ENCODE data around the gene THY1. TPM values are rescaled to one million over a fixed set of nuclear protein-coding genes. Genes with fewer than 3 reads are reported as not detected.

THY1 gene
- polyA plus RNA-seq, 1 experiment: 1,905 TPM

GRCh38 chr11:119377112-119377901 lies 45.7 kb downstream of the THY1 start:
- DNase-seq (ENCODE audit: low read depth): no peak
- CTCF ChIA-PET: interaction anchor here (1.0 to 21.4 kb wide), 8 partner anchors 12 to 103 kb away, joined by 4 to 349 read pairs (median 45); partner anchors contain the start of genes C1QTNF5 and THY1
- no peak overlapping the region for H3K4me3 ChIP-seq (ENCODE audit: low read depth, low read length)
- no peaks in the 10 kb centered on the region for H3K27me3 ChIP-seq (ENCODE audit: control insufficient read depth, insufficient read depth, low read length)
- no peak for TF ChIP-seq CTCF (IDR thresholded peaks at IDR 0.05; ENCODE audit: insufficient read depth, low read depth, low read length)
- POLR2A ChIA-PET: no interaction called here
- H3K36me3 ChIP-seq (ENCODE audit: control insufficient read depth, insufficient read depth, low read length): no peaks in the 10 kb centered on the region

- CTCF ChIA-PET: interaction anchor here (0.6 to 21.4 kb wide), 15 partner anchors 7 to 104 kb away, joined by 3 to 349 read pairs (median 7); partner anchors contain the start of genes C1QTNF5 and THY1
- TF ChIP-seq CTCF (IDR thresholded peaks at IDR 0.05; ENCODE audit: insufficient read depth, low read depth, low read length): no peak
- no peak overlapping the region for H3K4me3 ChIP-seq (ENCODE audit: low read depth, low read length)
- H3K27me3 ChIP-seq (ENCODE audit: control insufficient read depth, insufficient read depth, low read length): no peaks in the 10 kb centered on the region
- DNase-seq (ENCODE audit: low read depth): no peak
- POLR2A ChIA-PET: no interaction called here
- no peaks in the 10 kb centered on the region for H3K36me3 ChIP-seq (ENCODE audit: control insufficient read depth, insufficient read depth, low read length)
Observed at GRCh38 chr11:119376197-119376847, 46.6 kb downstream of the THY1 start.

- DNase-seq (ENCODE audit: low read depth): no peak
- no peak overlapping the region for H3K4me3 ChIP-seq (ENCODE audit: low read depth, low read length)
- ChIA-PET POLR2A (no interaction called here), CTCF (interaction anchor here (0.8 to 21.4 kb wide), 17 partner anchors 8 to 158 kb away, joined by 3 to 349 read pairs (median 7); partner anchors contain the start of genes C1QTNF5 and THY1)
- H3K36me3 ChIP-seq (ENCODE audit: control insufficient read depth, insufficient read depth, low read length): no peaks in the 10 kb centered on the region
- H3K27me3 ChIP-seq (ENCODE audit: control insufficient read depth, insufficient read depth, low read length): no peaks in the 10 kb centered on the region; the same call in 1 of the 2 replicates
- TF ChIP-seq CTCF (IDR thresholded peaks at IDR 0.05; ENCODE audit: insufficient read depth, low read depth, low read length): no peak
Observed at GRCh38 chr11:119375337-119376196, 47.4 kb downstream of the THY1 start.

- ChIA-PET POLR2A (no interaction called here), CTCF (interaction anchor here (0.6 to 21.4 kb wide), 33 partner anchors 9 to 180 kb away, joined by 3 to 349 read pairs (median 6); partner anchors contain the start of genes C1QTNF5 and THY1)
- H3K36me3 ChIP-seq (ENCODE audit: control insufficient read depth, insufficient read depth, low read length): no peaks in the 10 kb centered on the region
- DNase-seq (ENCODE audit: low read depth): no peak
- TF ChIP-seq CTCF (IDR thresholded peaks at IDR 0.05; ENCODE audit: insufficient read depth, low read depth, low read length): no peak
- no peaks in the 10 kb centered on the region; the same call in 1 of the 2 replicates for H3K27me3 ChIP-seq (ENCODE audit: control insufficient read depth, insufficient read depth, low read length)
- H3K4me3 ChIP-seq (ENCODE audit: low read depth, low read length): no peak overlapping the region
Observed at GRCh38 chr11:119374632-119375336, 48.2 kb downstream of the THY1 start.

Data from BJ (cell line).